ENCODE measurements around the gene TRIM2.

Gene TRIM2

DNA sequence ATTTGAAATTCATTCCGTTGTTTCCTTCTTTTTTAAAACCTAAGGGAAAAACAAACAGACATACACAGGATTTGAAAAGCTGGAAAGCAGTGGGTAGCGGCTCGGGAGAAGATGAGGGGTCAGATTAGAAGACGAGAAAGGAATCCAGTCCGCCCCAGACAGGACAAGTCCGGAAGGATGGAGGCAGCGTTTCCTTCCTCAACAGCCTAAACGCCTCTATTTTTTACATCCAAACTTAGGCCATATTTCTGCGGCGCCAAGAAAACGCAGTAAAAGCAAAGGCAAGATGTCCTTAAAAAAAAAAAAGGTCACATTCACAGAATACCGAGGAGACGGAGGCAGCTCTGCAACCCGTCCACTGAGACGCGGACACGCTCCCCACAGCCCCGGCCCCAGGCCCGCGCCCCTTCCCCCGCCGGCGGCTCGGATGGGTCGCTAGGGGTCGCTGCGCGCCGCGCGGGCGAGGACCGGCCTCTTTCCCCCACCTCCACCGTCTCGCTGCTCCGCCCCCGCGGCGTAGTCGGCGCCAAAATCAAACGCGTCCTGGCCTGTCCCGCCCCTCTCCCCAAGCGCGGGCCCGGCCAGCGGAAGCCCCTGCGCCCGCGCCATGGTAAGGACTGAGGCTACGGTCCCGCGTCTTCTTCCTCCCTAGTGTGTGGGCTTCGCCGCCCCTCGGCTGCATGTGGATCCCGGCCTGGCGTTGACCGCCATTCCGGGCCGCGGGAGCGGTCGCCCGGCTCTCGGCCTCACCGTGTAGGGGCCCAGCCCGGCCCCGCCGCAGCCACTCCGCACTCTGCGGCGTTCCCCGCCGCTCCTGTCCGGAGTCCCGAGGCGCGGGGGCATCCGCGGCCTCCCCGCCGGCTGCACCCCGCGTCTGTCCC, 140.1 kb downstream of the TRIM2 start, which contains the start of gene MND1:
Gene MND1, plus strand, starts transcription at position 558 of the 881 bp plus-strand sequence. Its CDS starts 50 bp downstream, at position 608.
- DNase-seq = peak; percentile 66

DNA sequence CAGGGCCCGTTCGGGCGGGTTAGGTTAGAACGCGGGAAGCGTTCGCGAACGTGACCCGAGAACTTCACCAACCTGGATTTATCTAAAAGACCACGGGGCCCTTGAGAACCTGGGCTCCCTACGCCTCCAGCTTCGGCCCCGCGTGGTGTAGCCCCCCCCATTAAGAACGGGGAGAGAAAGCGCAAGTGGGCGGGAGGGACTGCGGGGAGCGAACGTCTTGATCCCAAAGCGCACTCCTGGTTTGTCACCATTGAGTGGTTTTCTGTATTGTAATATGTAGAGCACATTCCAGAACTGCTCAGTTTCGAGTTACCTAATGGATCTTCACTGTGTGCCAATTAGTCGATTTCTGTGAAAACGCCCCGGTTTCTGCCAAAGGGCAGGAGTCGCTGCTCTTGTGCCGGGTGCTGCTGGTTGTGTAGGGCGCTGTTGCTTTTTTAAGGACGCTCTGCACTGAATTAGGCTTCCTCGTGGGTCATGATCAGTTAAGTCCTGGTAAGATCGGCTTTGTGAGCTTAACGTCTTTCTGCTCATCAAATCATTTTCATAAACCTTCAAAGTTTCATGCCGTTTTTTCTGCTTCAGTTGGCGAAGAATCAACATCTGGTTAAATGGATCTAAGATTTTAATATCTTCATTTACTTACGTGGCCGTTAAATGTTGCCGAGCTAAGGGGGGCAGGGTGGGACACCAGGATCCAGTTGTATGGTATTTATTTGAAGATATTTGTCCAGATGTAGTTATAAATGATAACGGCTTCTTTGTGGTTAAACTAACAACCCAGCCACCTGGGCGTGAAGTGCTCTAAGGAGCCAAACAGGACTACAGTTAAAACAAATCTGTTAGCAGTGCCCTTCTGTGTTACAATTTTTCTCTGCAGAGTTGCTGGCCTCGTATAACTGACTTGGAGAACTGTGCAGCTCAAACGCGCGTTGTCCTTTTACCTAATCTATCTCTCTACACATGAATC, 141.1 kb downstream of the TRIM2 start:
- DNase-seq = peak; percentile 2

- DNase-seq = no peak
Observed at GRCh38 chr4:153346031-153346430, 141.8 kb downstream of the TRIM2 start.

DNA sequence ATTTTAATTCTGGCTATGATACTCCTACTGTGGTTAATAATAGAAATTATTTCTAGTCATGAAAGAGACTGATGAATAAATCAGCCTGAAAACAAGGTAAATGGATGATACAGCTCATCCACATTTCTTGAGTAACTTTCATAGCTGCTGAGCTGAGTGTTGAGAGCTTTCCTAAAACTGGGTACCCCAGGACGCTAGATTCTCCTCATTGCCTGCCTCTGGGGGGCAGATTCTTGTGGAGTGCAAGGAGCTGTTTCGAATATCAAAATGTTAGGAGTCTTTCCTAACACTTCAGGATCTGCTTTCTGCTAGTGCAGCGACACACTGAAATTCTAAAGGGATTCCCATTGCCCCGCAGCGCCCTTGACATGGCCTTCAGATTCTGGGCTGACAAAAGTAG, 142.3 kb downstream of the TRIM2 start:
- DNase-seq = no peak

DNA sequence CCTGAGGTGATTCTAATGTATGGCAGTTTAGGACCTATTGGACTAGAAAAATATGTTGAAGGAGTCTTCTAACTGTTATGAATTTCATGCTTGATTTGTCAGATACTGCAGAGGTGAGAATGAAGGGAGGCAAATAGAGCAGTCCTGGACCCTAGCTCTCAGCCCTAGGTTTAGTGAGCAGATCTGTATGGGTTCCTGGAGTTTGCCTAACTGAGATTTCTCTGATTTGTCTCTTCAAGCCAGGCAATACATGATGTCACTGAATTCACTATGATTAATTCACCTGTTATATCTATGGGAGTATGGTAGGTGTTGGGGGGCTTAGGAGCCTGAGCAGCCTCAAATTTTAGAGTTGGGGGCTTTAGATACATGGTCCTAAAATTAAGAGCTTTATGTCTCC, 142.9 kb downstream of the TRIM2 start:
- DNase-seq = no peak

GRCh38 chr4:153348006-153348405, 143.8 kb downstream of the TRIM2 start:
- no peak for DNase-seq

DNA sequence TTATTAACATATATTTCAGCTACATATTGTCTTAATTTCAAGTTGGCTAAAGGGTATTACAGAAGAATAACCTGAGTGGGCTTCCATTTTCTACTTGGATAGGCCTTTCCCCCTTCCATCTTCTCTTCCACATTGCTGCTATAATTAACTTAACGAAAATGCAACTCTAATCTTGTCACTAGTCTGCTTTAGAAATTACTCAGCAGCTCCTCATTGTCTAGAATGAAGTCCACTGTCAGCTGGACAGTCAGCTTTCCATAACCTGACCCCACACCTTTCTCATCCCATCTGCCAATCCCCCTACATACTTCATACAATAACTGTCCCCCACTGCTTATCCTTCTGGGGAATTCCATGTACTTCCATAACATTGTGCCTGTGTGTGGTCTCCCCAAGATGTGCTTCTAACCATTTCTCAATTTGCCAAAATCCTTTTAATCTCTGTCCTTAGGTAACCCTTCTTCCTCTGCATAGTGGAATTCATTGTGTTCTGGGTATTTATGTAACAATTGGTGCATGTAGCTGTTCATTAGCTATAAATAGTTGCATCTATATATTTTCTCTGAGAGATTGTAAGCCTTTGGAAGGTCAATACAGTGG, 145.1 kb downstream of the TRIM2 start:
- no peak for DNase-seq

GRCh38 chr4:153362184-153362583, 157.9 kb downstream of the TRIM2 start:
- DNase-seq = no peak

GRCh38 chr4:153364061-153364460, 159.8 kb downstream of the TRIM2 start:
- no peak for DNase-seq

GRCh38 chr4:153365003-153365402, 160.8 kb downstream of the TRIM2 start:
- no peak for DNase-seq

DNA sequence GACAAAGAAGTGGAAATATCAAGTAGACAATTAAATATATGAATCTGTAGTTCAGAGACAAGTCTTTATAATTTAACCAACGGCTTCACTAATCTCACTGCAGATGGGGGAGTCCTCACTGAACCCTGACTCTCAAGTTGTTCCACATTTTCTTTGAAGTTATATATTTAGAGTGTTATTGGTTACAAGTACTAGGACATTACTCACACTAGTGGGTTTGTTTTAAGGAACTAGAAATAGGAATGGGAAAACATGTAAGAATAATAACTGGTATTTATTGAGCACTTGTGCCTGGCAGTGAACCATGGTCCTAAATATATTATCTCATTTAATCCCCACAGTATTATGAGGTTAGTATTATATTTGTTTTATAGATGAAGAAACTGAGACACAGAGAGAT, 162.2 kb downstream of the TRIM2 start:
- DNase-seq = no peak

DNA sequence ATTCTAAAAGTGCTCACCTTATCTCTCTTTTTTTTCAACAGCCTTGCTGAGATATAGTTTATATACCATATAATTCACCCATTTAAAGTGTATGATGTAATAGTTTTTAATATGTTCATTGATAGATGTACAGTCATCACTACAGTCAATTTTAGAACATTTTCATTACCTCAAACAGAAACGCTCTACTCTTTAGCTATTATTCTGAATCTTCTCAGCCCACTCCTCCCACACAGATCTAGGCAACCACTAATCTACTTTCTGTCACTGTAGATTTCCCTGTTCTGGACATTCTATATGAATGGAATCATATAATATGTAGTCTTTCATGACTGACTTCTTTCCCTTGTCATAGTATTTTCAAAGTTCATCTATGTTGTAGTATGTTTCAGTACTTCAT, 162.8 kb downstream of the TRIM2 start:
- DNase-seq = no peak

GRCh38 chr4:153369021-153369420, 164.8 kb downstream of the TRIM2 start:
- DNase-seq = no peak

- no peak for DNase-seq
Observed at GRCh38 chr4:153371701-153372234, 167.5 kb downstream of the TRIM2 start.

GRCh38 chr4:153372967-153373562, 168.8 kb downstream of the TRIM2 start:
- DNase-seq = no peak

- no peak for DNase-seq
Observed at GRCh38 chr4:153374442-153374841, 170.2 kb downstream of the TRIM2 start.

- DNase-seq = no peak
Observed at GRCh38 chr4:153375303-153375702, 171.1 kb downstream of the TRIM2 start.

- no peak for DNase-seq
Observed at GRCh38 chr4:153383131-153383530, 178.9 kb downstream of the TRIM2 start.

- no peak for DNase-seq
Observed at GRCh38 chr4:153384160-153384559, 179.9 kb downstream of the TRIM2 start.

- no peak for DNase-seq
Observed at GRCh38 chr4:153385784-153386183, 181.5 kb downstream of the TRIM2 start.

- DNase-seq = no peak
Observed at GRCh38 chr4:153387981-153388380, 183.7 kb downstream of the TRIM2 start.
